Sigmoid colon (tissue), 7 donors: Measurements from ENCODE around the gene NME2. TPM values are rescaled to one million over a fixed set of nuclear protein-coding genes. Genes with fewer than 3 reads are reported as not detected.

Experiments used
- DNase-seq: peaks from one replicate; pipeline ENCODE4 v3.0.0-alpha.2; 2019
- H3K27ac ChIP-seq, 4 donors: fragments of 200-600 bp; sonication (generic); one replicate each; pipeline ENCODE4 v1.5.1; 2016 to 2019; ENCODE audit warnings: mild to moderate bottlenecking in 1 of 4
- H3K27me3 ChIP-seq, 3 donors: fragments of 200-600 bp; sonication (generic); one replicate each; pipeline ENCODE4 v1.5.1; 2019; ENCODE audit warnings: mild to moderate bottlenecking in 1 of 3
- H3K36me3 ChIP-seq, 4 donors: fragments of 200-600 bp; sonication (generic); one replicate each; pipeline ENCODE4 v1.5.1; 2016 to 2019
- H3K4me1 ChIP-seq, 4 donors: fragments of 200-600 bp; sonication (generic); one replicate each; pipeline ENCODE4 v1.5.1; 2017 to 2019
- H3K4me3 ChIP-seq, 4 donors: fragments of 200-600 bp; sonication (generic); one replicate each; pipeline ENCODE4 v1.5.1; 2017 to 2019; ENCODE audit warnings: mild to moderate bottlenecking in 2 of 4, moderate library complexity in 1 of 4
- H3K9me3 ChIP-seq, 4 donors: fragments of 200-600 bp in 3 of 4; sonication (generic) in 3 of 4; one replicate each; pipeline versions ENCODE4 v1.5.1 to v1.6.1; 2013 to 2019
- CTCF ChIP-seq, 4 experiments: fragments of 450-650 bp in 3 of 4; fragments of 200-600 bp in 1 of 4; IDR thresholded peaks; one replicate each; pipeline ENCODE4 v1.5.1; 2016 to 2019; ENCODE audit warnings: antibody characterized with exemption in 4 of 4, mild to moderate bottlenecking in 3 of 4, moderate library complexity in 2 of 4
- EP300 ChIP-seq, 4 donors: sonication (generic); formaldehyde crosslinking; IDR thresholded peaks; one replicate each; pipeline ENCODE4 v1.6.1; 2017; ENCODE audit warnings: antibody characterized with exemption in 4 of 4
- POLR2A ChIP-seq, 2 donors: fragments of 450-650 bp; IDR thresholded peaks; one replicate each; pipeline ENCODE4 v1.6.1; 2016; ENCODE audit warnings: antibody characterized with exemption in 2 of 2, mild to moderate bottlenecking in 2 of 2, moderate library complexity in 2 of 2
- POLR2AphosphoS5 ChIP-seq, 4 donors: sonication (generic); formaldehyde crosslinking; IDR thresholded peaks; one replicate each; pipeline ENCODE4 v1.6.1; 2017; ENCODE audit warnings: antibody characterized with exemption in 4 of 4
- WGBS, 2 donors: extraction: QIAGEN DNeasy Blood & Tissue Kit; methylation state at CpG; one replicate each; pipeline ENCODE4 v1.1.7; 2013; 5-methylcytosine and 5-hydroxymethylcytosine counted together
- intact Hi-C: fragments of 100-400 bp; cut with DNase I; formaldehyde crosslinking; loops from one replicate; pipeline ENCODE4 v1.15.1; 2023
- polyA plus RNA-seq, 3 donors: library from polyadenylated mRNA; stranded (reverse); fragments of 200-250 nt; gene quantifications; one replicate each; pipeline ENCODE4 v1.2.3, GENCODE V29; 2013
- total RNA-seq, 4 donors: library from RNA; depleted of rRNA; stranded (reverse); fragments of >200 nt; gene quantifications; one replicate each; pipeline ENCODE4 v1.1.0, GENCODE V29; 2016
- donor health status: healthy with polysubstance abuse.
- donor health status: Bipolar disorder and iron deficiency.
- donor health status: healthy.

Gene NME2
- total RNA-seq = 100 to 1,000 TPM; 443 to 532 (median 524) TPM
- 100 to 1,000 TPM; 796 to 957 (median 812) TPM for polyA plus RNA-seq

GRCh38 chr17:51166198-51166986 is at the start of gene NME2:
Gene NME2 (plus strand): TSS chr17:51166411. CDS start chr17:51166831, 420 bp downstream.
- Histone ChIP-seq H3K36me3 (peaks cover 4 to 39% (median 7%) of the 10 kb centered on the region in 4 donors), H3K27ac (peak within 1 kb of the TSS; percentile 97 to 99 (median 98)), H3K27me3 (no peaks in the 10 kb centered on the region), H3K9me3 (no peaks in the 10 kb centered on the region), H3K4me1 (peaks cover 0 to 16% (median 14%) of the 10 kb centered on the region in 4 donors), H3K4me3 (peak within 1 kb of the TSS; percentile 83 to 99 (median 95))
- intact Hi-C loops = loop anchor here (1.0 to 5.0 kb wide), 2 partner anchors 46 to 96 kb away; partner anchors contain the start of genes MBTD1, SPAG9 and UTP18
- DNase-seq = peak; percentile 95
- WGBS, 2 donors = 0% methylated on average over 98 of the region's 98 CpGs
- TF ChIP-seq CTCF (IDR thresholded peaks at IDR 0.05) = peak in 1 of 4 experiments; percentile 20
- TF ChIP-seq EP300 (IDR thresholded peaks at IDR 0.05) = no peak
- no peak for TF ChIP-seq POLR2A (IDR thresholded peaks at IDR 0.05)
- TF ChIP-seq POLR2AphosphoS5 (IDR thresholded peaks at IDR 0.05) = peak; percentile 73 to 86 (median 82)

- Histone ChIP-seq H3K27ac (peak overlapping the region; percentile 98 to 100 (median 100)), H3K4me1 (peaks cover 0 to 43% (median 29%) of the 10 kb centered on the region in 4 donors)
Measured at GRCh38 chr17:51118330-51119195, 47.6 kb upstream of the NME2 start.

GRCh38 chr17:51119415-51120356 is 46.5 kb upstream of the NME2 start:
- no peaks in the 10 kb centered on the region for H3K27me3 ChIP-seq
- H3K4me3 ChIP-seq = peak overlapping the region; percentile 91 to 99 (median 98)
- peaks cover 0 to 43% (median 29%) of the 10 kb centered on the region in 4 donors for H3K4me1 ChIP-seq
- no peaks in the 10 kb centered on the region for H3K9me3 ChIP-seq
- WGBS, 2 donors = 1% methylated on average over 49 of the region's 49 CpGs
- DNase-seq = peak; percentile 81
- intact Hi-C loops = loop anchor here (1.0 to 2.0 kb wide), 2 partner anchors 47 to 253 kb away; partner anchors contain the start of genes NME2 and TOB1
- TF ChIP-seq CTCF (IDR thresholded peaks at IDR 0.05) (peak in 1 of 4 experiments; percentile 20), EP300 (IDR thresholded peaks at IDR 0.05) (no peak), POLR2AphosphoS5 (IDR thresholded peaks at IDR 0.05) (peak in 2 of 4 donors; percentile 11 to 44), POLR2A (IDR thresholded peaks at IDR 0.05) (no peak)
- peak overlapping the region; percentile 98 to 100 (median 100) for H3K27ac ChIP-seq
- no peaks in the 10 kb centered on the region for H3K36me3 ChIP-seq

More at GRCh38 chr17:51118330-51119195, 47.6 kb upstream of the NME2 start:
- WGBS, 2 donors = 14 to 48% methylated on average over 14 of the region's 14 CpGs
- TF ChIP-seq POLR2A (IDR thresholded peaks at IDR 0.05) = no peak
- peak in 2 of 4 donors; percentile 8 to 13 for TF ChIP-seq POLR2AphosphoS5 (IDR thresholded peaks at IDR 0.05)
- no peak for TF ChIP-seq EP300 (IDR thresholded peaks at IDR 0.05)
- Histone ChIP-seq H3K4me3 (peak overlapping the region in 2 of 4 donors; percentile 97 to 99), H3K9me3 (no peaks in the 10 kb centered on the region), H3K27me3 (no peaks in the 10 kb centered on the region), H3K36me3 (no peaks in the 10 kb centered on the region)
- intact Hi-C loops = no loop called here
- peak; percentile 75 for DNase-seq

- Histone ChIP-seq H3K27me3 (no peaks in the 10 kb centered on the region), H3K4me3 (peak overlapping the region; percentile 91 to 99 (median 98)), H3K27ac (peak overlapping the region; percentile 98 to 100 (median 100)), H3K4me1 (peaks cover 0 to 43% (median 29%) of the 10 kb centered on the region in 4 donors), H3K9me3 (no peaks in the 10 kb centered on the region), H3K36me3 (no peaks in the 10 kb centered on the region)
- WGBS, 2 donors = 0 to 1% methylated on average over 42 of the region's 42 CpGs
- no peak for TF ChIP-seq POLR2AphosphoS5 (IDR thresholded peaks at IDR 0.05)
- no peak for TF ChIP-seq EP300 (IDR thresholded peaks at IDR 0.05)
- no peak for TF ChIP-seq POLR2A (IDR thresholded peaks at IDR 0.05)
- no peak for TF ChIP-seq CTCF (IDR thresholded peaks at IDR 0.05)
- intact Hi-C loops = loop anchor here (1.0 to 2.0 kb wide), 2 partner anchors 46 to 254 kb away; partner anchors contain the start of genes NME2 and TOB1
- DNase-seq = peak; percentile 81
Measured at GRCh38 chr17:51120357-51120738, 45.9 kb upstream of the NME2 start.
